H1 (cell line): ENCODE measurements around the gene BABAM2. TPM values are rescaled to one million over a fixed set of nuclear protein-coding genes. Genes with fewer than 3 reads are reported as not detected.

ENCODE experiments used
- CTCF ChIA-PET: fragments of 300-600 bp; sonication (Branson Sonifier 250); formaldehyde crosslinking; loops from one replicate; lab custom pipeline; 2021; ENCODE audit not compliant: partially characterized antibody; lab: Charles Lee
- POLR2A ChIA-PET: fragments of 300-600 bp; sonication (Branson Sonifier 250); formaldehyde crosslinking; loops from one replicate; lab custom pipeline; 2021; ENCODE audit warnings: inconsistent platforms; ENCODE audit not compliant: partially characterized antibody; lab: Charles Lee
- DNase-seq, 2 experiments: peaks; one replicate each; pipeline versions ENCODE4 v3.0.0 to v3.0.0-alpha.2; 2010 to 2022; ENCODE audit warnings: low spot score in 2 of 2, low read depth in 1 of 2, mixed read lengths in 1 of 2
- FAIRE-seq: peaks from 2 replicates; lab custom pipeline; 2011; peaks lifted over from hg19 to GRCh38; lab: Jason Lieb, UNC
- H2AFZ ChIP-seq: 2 replicates; pipeline ENCODE4 v1.8.1; 2012; ENCODE audit warnings: low read length, inconsistent platforms
- H2AK5ac ChIP-seq: 2 replicates; pipeline ENCODE4 v1.6.1; 2013; ENCODE audit warnings: low read depth, low read length
- H2BK120ac ChIP-seq: replicated peaks from 2 replicates; pipeline ENCODE3; 2013; ENCODE audit warnings: low read depth, low read length, inconsistent platforms
- H2BK12ac ChIP-seq: 2 replicates; pipeline ENCODE4 v1.6.1; 2013; ENCODE audit warnings: low read depth, low read length
- H2BK15ac ChIP-seq: 2 replicates; pipeline ENCODE4 v1.6.1; 2013; ENCODE audit warnings: low read length
- H2BK20ac ChIP-seq: 2 replicates; pipeline ENCODE4 v1.6.1; 2013; ENCODE audit warnings: low read length
- H2BK5ac ChIP-seq: 2 replicates; pipeline ENCODE4 v1.6.1; 2013; ENCODE audit warnings: low read depth, low read length
- H3K14ac ChIP-seq: 2 replicates; pipeline ENCODE4 v1.6.1; 2013; ENCODE audit warnings: inconsistent platforms; ENCODE audit not compliant: insufficient read length
- H3K18ac ChIP-seq: 2 replicates; pipeline ENCODE4 v1.6.1; 2013; ENCODE audit warnings: low read length; ENCODE audit errors: extremely low read depth
- H3K23ac ChIP-seq: 2 replicates; pipeline ENCODE4 v1.6.1; 2013; ENCODE audit warnings: inconsistent platforms; ENCODE audit not compliant: insufficient read length
- H3K23me2 ChIP-seq: 2 replicates; pipeline ENCODE4 v1.6.1; 2013; ENCODE audit warnings: low read depth, low read length
- H3K27ac ChIP-seq: 2 replicates; pipeline ENCODE4 v1.6.1; 2011; ENCODE audit warnings: low read depth, low read length, inconsistent platforms
- H3K27me3 ChIP-seq, 4 experiments: replicated peaks in 1 of 4; 1 replicate in 1 of 4; 2 replicates in 3 of 4; pipeline versions ENCODE4 v1.6.1 to v1.8.1; 2011 to 2013; ENCODE audit warnings: low read length in 3 of 4, mild to moderate bottlenecking in 3 of 4, inconsistent platforms in 2 of 4, mixed read lengths in 2 of 4, moderate library complexity in 1 of 4; ENCODE audit not compliant: control insufficient read depth in 3 of 4, insufficient read depth in 3 of 4; ENCODE audit errors: extremely low read depth in 1 of 4
- H3K36me3 ChIP-seq, 4 experiments: 2 replicates each; pipeline versions ENCODE4 v1.6.1 to v1.8.1; 2011 to 2013; ENCODE audit warnings: mild to moderate bottlenecking in 4 of 4, low read length in 3 of 4, moderate library complexity in 2 of 4, control low read depth in 1 of 4, inconsistent platforms in 1 of 4; ENCODE audit not compliant: insufficient read depth in 4 of 4, control insufficient read depth in 2 of 4
- H3K4ac ChIP-seq: replicated peaks from 2 replicates; pipeline ENCODE3; 2013; ENCODE audit warnings: low read length, low read depth, mixed read lengths, inconsistent platforms; ENCODE audit not compliant: insufficient read length
- H3K4me1 ChIP-seq, 4 experiments: replicated peaks in 1 of 4; 1 replicate in 1 of 4; 2 replicates in 3 of 4; pipeline versions ENCODE4 v1.6.1 to v1.8.1; 2011 to 2013; ENCODE audit warnings: low read length in 3 of 4, inconsistent platforms in 2 of 4, mixed read lengths in 1 of 4; ENCODE audit not compliant: insufficient read depth in 4 of 4, control insufficient read depth in 3 of 4
- H3K4me2 ChIP-seq, 2 experiments: 2 replicates each; pipeline versions ENCODE4 v1.6.1 to v1.8.1; 2011 to 2013; ENCODE audit warnings: low read depth in 2 of 2, low read length in 2 of 2, control low read depth in 1 of 2, inconsistent platforms in 1 of 2, mild to moderate bottlenecking in 1 of 2; ENCODE audit not compliant: insufficient read depth in 1 of 2
- H3K4me3 ChIP-seq, 4 experiments: fragments of 200-600, 300-600 bp in 1 of 4; sonication (generic), shearing (Covaris generic), sonication (Bioruptor Twin) in 1 of 4; 2 replicates each; pipeline versions ENCODE4 v1.5.1 to v1.8.1; 2011 to 2016; ENCODE audit warnings: low read length in 4 of 4, low read depth in 3 of 4, control low read depth in 2 of 4, inconsistent platforms in 2 of 4, mild to moderate bottlenecking in 2 of 4, mixed read lengths in 1 of 4, moderate library complexity in 1 of 4; ENCODE audit not compliant: insufficient read depth in 2 of 4; ENCODE audit errors: extremely low read depth in 1 of 4
- H3K56ac ChIP-seq: replicated peaks from 2 replicates; pipeline ENCODE3; 2013; ENCODE audit warnings: low read depth, mild to moderate bottlenecking, mixed read lengths, low read length, inconsistent platforms; ENCODE audit not compliant: insufficient read length
- H3K79me1 ChIP-seq: 2 replicates; pipeline ENCODE4 v1.6.1; 2013; ENCODE audit warnings: low read depth, low read length, control low read depth
- H3K79me2 ChIP-seq, 2 experiments: 2 replicates each; pipeline versions ENCODE4 v1.6.1 to v1.8.1; 2012 to 2013; ENCODE audit warnings: low read length in 2 of 2, mild to moderate bottlenecking in 2 of 2, inconsistent platforms in 1 of 2; ENCODE audit not compliant: insufficient read depth in 2 of 2, control insufficient read depth in 1 of 2
- H3K9ac ChIP-seq, 4 experiments: replicated peaks in 1 of 4; 1 replicate in 1 of 4; 2 replicates in 3 of 4; pipeline versions ENCODE4 v1.6.1 to v1.8.1; 2011 to 2013; ENCODE audit warnings: low read depth in 3 of 4, low read length in 3 of 4, control low read depth in 2 of 4, mild to moderate bottlenecking in 2 of 4, moderate library complexity in 2 of 4, inconsistent platforms in 1 of 4; ENCODE audit errors: extremely low read depth in 1 of 4
- H3K9me3 ChIP-seq, 2 experiments: 2 replicates each; pipeline versions ENCODE4 v1.6.1 to v1.8.1; 2012 to 2013; ENCODE audit warnings: mild to moderate bottlenecking in 2 of 2, moderate library complexity in 2 of 2, control low read depth in 1 of 2, inconsistent platforms in 1 of 2, low read depth in 1 of 2, low read length in 1 of 2, mixed read lengths in 1 of 2; ENCODE audit not compliant: insufficient read depth in 2 of 2
- H4K20me1 ChIP-seq, 2 experiments: replicated peaks in 1 of 2; 2 replicates each; pipeline versions ENCODE3 to v1.8.1; 2011 to 2013; ENCODE audit warnings: inconsistent platforms in 2 of 2, low read length in 2 of 2, mild to moderate bottlenecking in 1 of 2; ENCODE audit not compliant: insufficient read depth in 2 of 2, control insufficient read depth in 1 of 2
- H4K5ac ChIP-seq: 2 replicates; pipeline ENCODE4 v1.6.1; 2013; ENCODE audit warnings: low read length, low read depth, mixed read lengths, inconsistent platforms; ENCODE audit not compliant: insufficient read length
- H4K8ac ChIP-seq: 2 replicates; pipeline ENCODE4 v1.8.0; 2013; ENCODE audit warnings: mild to moderate bottlenecking, moderate library complexity, low read length, inconsistent platforms; ENCODE audit not compliant: insufficient read depth; ENCODE audit errors: extremely low read depth
- H4K91ac ChIP-seq: replicated peaks from 2 replicates; pipeline ENCODE3; 2013; ENCODE audit warnings: low read length, mixed read lengths, inconsistent platforms; ENCODE audit not compliant: insufficient read length
- CBX8 ChIP-seq: fragments of 300-800, 300-1000 bp; sonication (generic); IDR thresholded peaks from 2 replicates; pipeline ENCODE4 v1.7.1; 2016; ENCODE audit warnings: low read depth, low read length, borderline replicate concordance
- CHD1 ChIP-seq: IDR thresholded peaks from 2 replicates; pipeline ENCODE4 v1.6.1; 2012; ENCODE audit warnings: low read depth, low read length, improper control_type of control experiment
- CHD2 ChIP-seq: IDR thresholded peaks from 2 replicates; pipeline ENCODE4 v1.6.1; 2012; ENCODE audit warnings: low read length, improper control_type of control experiment
- FOSL1 ChIP-seq: IDR thresholded peaks from 2 replicates; pipeline ENCODE4 v1.6.1; 2011; ENCODE audit warnings: mild to moderate bottlenecking, low read depth, low read length, moderate library complexity; ENCODE audit not compliant: insufficient read depth
- GTF2F1 ChIP-seq: IDR thresholded peaks from 2 replicates; pipeline ENCODE4 v1.6.1; 2012; ENCODE audit warnings: low read depth, low read length, improper control_type of control experiment, borderline replicate concordance
- NRF1 ChIP-seq: IDR thresholded peaks from 2 replicates; pipeline ENCODE4 v1.6.1; 2011; ENCODE audit warnings: mild to moderate bottlenecking, low read depth, low read length, improper control_type of control experiment
- SAP30 ChIP-seq: fragments of 300-600 bp; sonication (generic); IDR thresholded peaks from 2 replicates; pipeline ENCODE4 v1.7.1; 2012; ENCODE audit warnings: low read length, moderate library complexity, mild to moderate bottlenecking, inconsistent platforms; ENCODE audit not compliant: insufficient read depth, insufficient replicate concordance
- SIRT6 ChIP-seq: IDR thresholded peaks from one replicate; pipeline ENCODE4 v1.7.1; 2012; ENCODE audit warnings: low read length, inconsistent platforms
- TCF12 ChIP-seq: IDR thresholded peaks from 2 replicates; pipeline ENCODE4 v1.6.1; 2011; ENCODE audit warnings: low read depth, mild to moderate bottlenecking, low read length
- WGBS, 2 experiments: shearing (Covaris generic) in 1 of 2; methylation state at CpG; one replicate each; pipeline versions ENCODE4 v1.1.6 to v1.1.7; 2013 to 2015; ENCODE audit warnings: low lambda C conversion rate in 2 of 2, mixed read lengths in 2 of 2, inconsistent platforms in 1 of 2, low coverage in 1 of 2, missing lambda C conversion rate in 1 of 2; ENCODE audit not compliant: insufficient replicate concordance in 2 of 2, insufficient coverage in 1 of 2, insufficient read length in 1 of 2; ENCODE audit errors: extremely low coverage in 1 of 2, missing lambda C conversion rate in 1 of 2; 5-methylcytosine and 5-hydroxymethylcytosine counted together
- polyA plus RNA-seq, 7 experiments: library from polyadenylated mRNA; depleted of rRNA in 3 of 7; stranded (reverse) in 5 of 7; unstranded in 2 of 7; fragments of >200 nt in 5 of 7; fragments of 200-250 nt in 2 of 7; gene quantifications; 1 replicate in 5 of 7; 2 replicates in 1 of 7; 4 replicates in 1 of 7; pipeline versions ENCODE4 v1.2.1 to v1.2.3, GENCODE V29; 2011 to 2013; ENCODE audit warnings: missing spikeins in 2 of 7, mixed read lengths in 2 of 7
- total RNA-seq: library from RNA; stranded (reverse); fragmentation: NEBNext Ultra II Directional; extraction: Animal tissue kit (Norgen Biotek cat#: 25700); gene quantifications from 2 replicates; pipeline ENCODE4 v1.2.1, GENCODE V29; 2021
- TF ChIP-seq, protein P1 (sequence below): IDR thresholded peaks from 2 replicates; pipeline ENCODE4 v1.6.1; 2011; ENCODE audit warnings: low read length, improper control_type of control experiment
- TF ChIP-seq, protein P2 (sequence below), 3 experiments: IDR thresholded peaks; 1 replicate in 2 of 3; 2 replicates in 1 of 3; pipeline versions ENCODE4 v1.5.1 to v1.6.1; 2011; ENCODE audit warnings: low read length in 3 of 3, mild to moderate bottlenecking in 3 of 3, inconsistent platforms in 2 of 3, low read depth in 1 of 3, moderate library complexity in 1 of 3; ENCODE audit not compliant: insufficient read depth in 1 of 3; ENCODE audit errors: control extremely low read depth in 1 of 3

BABAM2 gene
- total and polyA plus RNA-seq, 2 of the 8 experiments (the other 6 are each of a cell fraction or from before 2014, with no cell fraction given) = 15.8 to 20.9 TPM

GRCh38 chr2:27966466-27966865 is 75.9 kb downstream of the BABAM2 start:
- Histone ChIP-seq H3K23ac (no peak overlapping the region), H2BK120ac (no peak overlapping the region), H2AK5ac (no peak overlapping the region), H3K18ac (no peak overlapping the region), H2BK5ac (no peak overlapping the region), H4K8ac (no peak overlapping the region), H3K4ac (no peak overlapping the region), H4K5ac (no peak overlapping the region), H2BK12ac (no peak overlapping the region), H3K27me3 (peaks cover 0 to 1% (median 0%) of the 10 kb centered on the region in 4 experiments; a peak in 1 of 7 replicates), H3K79me2 (no peaks in the 10 kb centered on the region), H3K36me3 (no peaks in the 10 kb centered on the region), H3K27ac (no peak overlapping the region), H2BK15ac (no peak overlapping the region), H3K79me1 (no peaks in the 10 kb centered on the region; the same call in 1 of the 2 replicates), H3K4me2 (no peak overlapping the region), H2AFZ (no peak overlapping the region), H3K23me2 (no peaks in the 10 kb centered on the region), H4K20me1 (peaks cover 0 to 2% of the 10 kb centered on the region in 2 experiments), H3K14ac (no peak overlapping the region), H3K9ac (no peak overlapping the region), H4K91ac (no peak overlapping the region), H3K4me1 (no peaks in the 10 kb centered on the region), H2BK20ac (no peak overlapping the region), H3K9me3 (peaks cover 8 to 15% of the 10 kb centered on the region in 2 experiments; a peak in 3 of 4 replicates), H3K56ac (no peak overlapping the region), H3K4me3 (no peak overlapping the region)
- ChIA-PET CTCF (no interaction called here), POLR2A (no interaction called here)
- DNase-seq (no peak), FAIRE-seq (no peak)
- 93% methylated on average over 3 of the region's 3 CpGs; no CpG with 5 or more reads in 1 of the 2 experiments for WGBS, 2 experiments
- TF ChIP-seq TCF12 (no peak), FOSL1 (no peak), GTF2F1 (no peak), SAP30 (no peak), SIRT6 (no peak), CHD2 (no peak), NRF1 (no peak), CHD1 (no peak), CBX8 (no peak)
- TF ChIP-seq, protein P1, sequence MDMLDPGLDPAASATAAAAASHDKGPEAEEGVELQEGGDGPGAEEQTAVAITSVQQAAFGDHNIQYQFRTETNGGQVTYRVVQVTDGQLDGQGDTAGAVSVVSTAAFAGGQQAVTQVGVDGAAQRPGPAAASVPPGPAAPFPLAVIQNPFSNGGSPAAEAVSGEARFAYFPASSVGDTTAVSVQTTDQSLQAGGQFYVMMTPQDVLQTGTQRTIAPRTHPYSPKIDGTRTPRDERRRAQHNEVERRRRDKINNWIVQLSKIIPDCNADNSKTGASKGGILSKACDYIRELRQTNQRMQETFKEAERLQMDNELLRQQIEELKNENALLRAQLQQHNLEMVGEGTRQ = no peak
- TF ChIP-seq, protein P2, sequence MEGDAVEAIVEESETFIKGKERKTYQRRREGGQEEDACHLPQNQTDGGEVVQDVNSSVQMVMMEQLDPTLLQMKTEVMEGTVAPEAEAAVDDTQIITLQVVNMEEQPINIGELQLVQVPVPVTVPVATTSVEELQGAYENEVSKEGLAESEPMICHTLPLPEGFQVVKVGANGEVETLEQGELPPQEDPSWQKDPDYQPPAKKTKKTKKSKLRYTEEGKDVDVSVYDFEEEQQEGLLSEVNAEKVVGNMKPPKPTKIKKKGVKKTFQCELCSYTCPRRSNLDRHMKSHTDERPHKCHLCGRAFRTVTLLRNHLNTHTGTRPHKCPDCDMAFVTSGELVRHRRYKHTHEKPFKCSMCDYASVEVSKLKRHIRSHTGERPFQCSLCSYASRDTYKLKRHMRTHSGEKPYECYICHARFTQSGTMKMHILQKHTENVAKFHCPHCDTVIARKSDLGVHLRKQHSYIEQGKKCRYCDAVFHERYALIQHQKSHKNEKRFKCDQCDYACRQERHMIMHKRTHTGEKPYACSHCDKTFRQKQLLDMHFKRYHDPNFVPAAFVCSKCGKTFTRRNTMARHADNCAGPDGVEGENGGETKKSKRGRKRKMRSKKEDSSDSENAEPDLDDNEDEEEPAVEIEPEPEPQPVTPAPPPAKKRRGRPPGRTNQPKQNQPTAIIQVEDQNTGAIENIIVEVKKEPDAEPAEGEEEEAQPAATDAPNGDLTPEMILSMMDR (IDR thresholded peaks at IDR 0.05; ENCODE audit: control extremely low read depth in 1 of 3, insufficient read depth in 1 of 3, low read depth in 1 of 3, low read length in 3 of 3) = no peak
